HS-5 (cell line): ENCODE data around the gene C9orf43.
"Not testable (repeated sequence)": the region's sequence is repeated elsewhere in the genome, so short reads cannot be mapped to it uniquely, and the experiment has no call there.

Source experiments
- DNase-seq: peaks from one replicate; pipeline ENCODE4 v3.0.0-alpha.2; 2012; ENCODE audit warnings: low read depth

C9orf43 gene

DNA sequence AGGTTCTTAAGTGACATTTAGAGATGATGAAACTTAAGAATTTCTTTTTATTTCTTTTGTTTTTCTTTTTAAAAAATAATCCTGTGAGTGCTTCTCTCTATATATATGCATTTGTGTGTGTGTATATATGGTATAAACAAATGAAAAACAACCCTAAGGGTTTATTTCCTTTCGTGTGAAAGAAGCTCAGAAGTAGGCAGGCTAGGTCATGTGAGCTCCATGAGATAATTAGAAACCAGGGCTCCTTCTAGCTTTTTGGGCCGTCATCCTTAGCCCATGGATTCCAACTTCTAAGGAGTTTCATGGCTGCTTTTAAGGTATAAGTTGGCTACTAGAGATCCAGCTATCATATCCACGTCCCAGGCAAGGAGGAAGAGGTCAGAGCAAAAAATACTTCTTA lies 11.2 kb downstream of the C9orf43 start:
- no peak for DNase-seq

GRCh38 chr9:113425072-113425471 lies 14.5 kb downstream of the C9orf43 start:
- DNase-seq = no peak

DNA sequence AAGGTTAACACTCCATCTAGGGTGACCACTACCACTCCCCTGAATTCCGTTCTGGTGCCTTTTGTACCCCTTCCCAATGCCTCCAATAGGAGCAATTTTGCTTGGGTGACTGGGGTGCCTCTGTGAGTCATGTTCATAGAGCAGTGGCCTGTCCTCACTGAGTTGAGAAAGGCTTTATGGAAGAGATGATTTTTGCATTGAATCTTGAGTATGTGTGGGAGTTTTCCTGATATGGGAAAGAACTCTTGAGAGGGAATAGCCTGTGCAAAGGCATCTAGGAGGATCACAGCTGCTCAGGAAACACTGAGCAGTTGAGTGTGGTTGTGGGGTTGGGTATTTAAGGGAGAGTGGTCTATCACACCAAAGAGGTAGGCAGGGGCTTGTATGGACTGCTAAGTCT lies 16.2 kb downstream of the C9orf43 start:
- DNase-seq = no peak

- no peak for DNase-seq
Measured at GRCh38 chr9:113427629-113428028, 17.1 kb downstream of the C9orf43 start.

GRCh38 chr9:113428062-113428615 lies 17.6 kb downstream of the C9orf43 start:
- DNase-seq = no peak

- DNase-seq = no peak
Measured at GRCh38 chr9:113431191-113431590, 20.6 kb downstream of the C9orf43 start.

DNA sequence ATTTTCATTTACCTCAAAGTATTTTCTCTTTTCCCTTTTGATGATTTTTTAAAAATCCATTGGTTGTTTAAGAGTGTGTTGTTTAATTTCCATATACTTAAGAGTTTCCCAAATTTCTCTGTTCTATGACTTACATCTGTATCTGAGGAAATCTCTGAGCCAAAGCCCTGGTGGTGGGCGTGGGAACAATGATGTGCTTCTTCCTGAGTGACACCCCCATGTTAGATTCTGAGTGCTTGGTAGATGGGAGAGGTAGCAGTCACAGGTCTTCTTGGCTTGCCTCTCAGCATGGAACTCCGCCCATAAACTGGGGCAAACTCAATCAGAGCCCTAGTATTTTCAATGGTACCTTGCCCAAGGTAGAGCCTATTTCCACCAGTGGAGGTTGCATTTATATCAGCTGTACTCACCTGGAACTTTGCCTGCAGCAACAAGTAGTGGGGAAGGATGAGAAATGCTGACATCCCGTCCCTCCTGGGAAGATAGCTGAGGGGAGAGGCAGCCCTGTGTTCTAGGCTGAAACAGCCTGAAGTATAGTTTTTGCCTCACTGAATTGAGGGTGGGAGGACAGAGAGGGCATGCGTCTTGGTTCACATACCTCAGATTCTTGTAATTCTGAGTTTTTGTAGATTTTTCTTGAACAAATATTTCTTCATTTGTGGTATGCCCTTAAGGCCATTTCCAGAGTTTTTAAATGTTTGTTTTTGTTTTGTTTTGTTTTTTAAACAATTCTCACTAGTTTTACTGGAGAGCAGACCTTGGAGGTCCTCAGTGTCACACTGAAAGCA lies 26.4 kb downstream of the C9orf43 start:
- no peak for DNase-seq

GRCh38 chr9:113437716-113438115 lies 27.2 kb downstream of the C9orf43 start:
- DNase-seq = not testable (repeated sequence)

- DNase-seq = no peak
Measured at GRCh38 chr9:113444736-113445135, 34.2 kb downstream of the C9orf43 start.

- DNase-seq = no peak
Measured at GRCh38 chr9:113446323-113446740, 35.8 kb downstream of the C9orf43 start.

DNA sequence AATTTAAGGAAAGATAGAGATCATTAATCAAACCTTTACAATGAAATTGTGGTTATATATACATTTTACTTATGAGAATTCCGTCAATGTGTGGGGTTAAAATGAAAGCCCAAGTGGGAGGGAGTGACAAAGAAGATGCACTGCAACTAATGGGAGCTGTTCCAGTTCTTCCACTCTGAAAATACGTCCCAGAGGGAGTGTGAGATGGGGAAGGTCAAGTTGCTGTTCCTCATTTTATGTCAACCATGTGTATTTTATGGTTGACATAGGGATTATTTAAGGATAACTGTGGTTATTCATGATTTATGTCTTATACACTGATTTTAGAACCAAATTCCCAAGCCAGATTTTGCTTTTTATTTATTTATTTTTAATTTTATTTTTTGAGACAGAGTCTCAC lies 38.8 kb downstream of the C9orf43 start:
- DNase-seq = no peak

DNA sequence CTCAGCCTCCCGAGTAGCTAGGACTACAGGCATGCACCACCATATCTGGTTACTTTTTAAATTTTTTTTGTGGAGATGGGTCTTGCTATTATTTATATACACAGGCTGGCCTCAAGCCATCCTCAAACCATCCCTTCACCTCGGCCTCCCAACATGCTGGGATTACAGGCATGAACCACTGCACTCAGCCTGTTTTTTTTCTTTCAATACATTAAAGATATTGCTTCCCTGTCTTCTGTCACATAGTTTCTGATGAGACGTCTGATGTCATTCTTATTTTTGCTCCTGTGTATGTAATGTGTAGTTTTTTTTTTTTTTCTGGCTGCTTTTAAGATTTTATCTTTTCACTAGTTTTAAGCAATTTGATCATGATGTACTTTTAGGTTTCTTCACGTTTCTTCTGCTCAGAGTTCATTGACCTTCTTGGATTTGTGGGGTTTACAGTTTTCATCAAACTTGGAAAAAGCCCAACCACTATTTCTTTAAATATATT lies 41.6 kb downstream of the C9orf43 start:
- no peak for DNase-seq

DNA sequence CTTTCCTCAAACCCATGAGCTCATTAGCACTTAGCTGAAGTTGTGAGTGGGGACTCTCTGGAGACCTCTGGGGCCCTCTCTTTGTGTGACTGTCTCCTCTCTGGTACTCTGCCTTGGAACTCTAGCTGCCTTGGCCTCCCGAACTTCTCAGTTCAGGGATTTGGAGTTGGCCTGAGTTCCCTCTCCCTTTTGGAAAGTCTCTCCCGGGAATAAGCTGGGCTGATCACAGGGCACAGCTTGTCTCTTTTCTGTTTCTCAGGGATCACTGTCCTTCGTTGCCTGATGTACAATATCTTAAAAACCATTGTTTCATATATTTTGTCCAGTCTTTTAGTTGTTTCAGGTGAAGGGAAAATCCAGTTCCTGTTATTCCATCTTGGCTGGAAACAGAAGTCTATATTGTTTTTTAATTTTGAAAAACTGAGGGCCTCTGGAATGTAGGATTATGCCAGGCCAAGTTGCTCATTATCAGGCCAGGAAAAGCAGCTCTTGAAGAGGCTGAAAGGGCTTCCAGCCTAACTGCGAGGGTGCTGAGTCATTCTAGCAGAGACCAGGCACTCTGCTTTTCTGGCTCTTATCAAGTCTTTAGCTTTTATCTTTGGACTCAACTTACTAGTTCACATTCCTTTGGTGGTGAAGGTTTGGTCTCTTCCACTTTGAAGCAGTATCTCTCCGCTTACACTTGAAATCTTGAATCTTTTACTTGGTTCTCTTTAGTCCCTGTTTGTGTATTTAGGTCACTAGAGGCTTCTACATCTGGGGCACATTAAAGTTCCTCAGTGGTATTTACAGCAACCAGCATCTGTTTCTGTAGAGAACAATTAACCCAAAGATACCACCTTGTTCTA lies 44.6 kb downstream of the C9orf43 start:
- peak; percentile 66 for DNase-seq

- no peak for DNase-seq
Measured at GRCh38 chr9:113456235-113456634, 45.7 kb downstream of the C9orf43 start.

DNA sequence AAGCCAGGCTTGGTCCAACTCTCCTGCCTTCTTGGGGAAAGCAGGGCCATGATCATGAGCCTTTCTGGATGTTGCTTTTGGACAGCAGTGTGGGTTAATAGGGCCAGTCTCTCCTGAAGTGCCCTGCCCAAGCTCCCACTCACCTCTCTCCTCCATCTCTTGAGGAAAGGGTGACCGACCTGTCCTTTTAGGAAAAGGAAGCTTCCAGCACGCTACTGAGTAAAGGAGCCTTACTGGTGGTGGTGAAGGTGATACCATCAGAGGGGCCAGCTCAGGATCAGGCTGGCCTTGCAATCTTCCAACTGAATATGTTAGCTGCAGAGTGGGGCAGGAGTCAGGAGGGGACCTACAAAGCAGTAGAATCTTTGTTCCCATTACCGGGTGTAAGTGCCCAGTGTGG lies 50.7 kb downstream of the C9orf43 start:
- no peak for DNase-seq

- no peak for DNase-seq
Measured at GRCh38 chr9:113461943-113462342, 51.4 kb downstream of the C9orf43 start.

GRCh38 chr9:113462781-113463286 lies 52.3 kb downstream of the C9orf43 start:
- no peak for DNase-seq

GRCh38 chr9:113463418-113464285 lies 53.1 kb downstream of the C9orf43 start, which contains the start of gene RGS3:
TSS of gene RGS3 (plus strand) at chr9:113463727. CDS start at chr9:113463803, 76 bp downstream.
- no peak for DNase-seq

GRCh38 chr9:113464286-113464660 lies 53.7 kb downstream of the C9orf43 start:
- no peak for DNase-seq

- DNase-seq = no peak
Measured at GRCh38 chr9:113465599-113466140, 55.1 kb downstream of the C9orf43 start.

GRCh38 chr9:113467183-113467582 lies 56.6 kb downstream of the C9orf43 start:
- DNase-seq = no peak
